ENCODE measurements around the gene RHEB. TPM values are rescaled to one million over a fixed set of nuclear protein-coding genes. Genes with fewer than 3 reads are reported as not detected.
A peak's percentile ranks its signal among the peaks of the same experiment; 100 is the strongest.

The RHEB gene
- total RNA-seq (2022) (135 and 151 TPM in 2 replicates), Bru-seq, nascent RNA (percentile 96 among the genes with signal in this experiment), BruChase-seq, experiment 1, labeled RNA remaining after a 6-hour chase (percentile 90 among the genes with signal in this experiment), BruChase-seq, experiment 2, labeled RNA remaining after a 2-hour chase (percentile 90 among the genes with signal in this experiment)
- long read RNA-seq, transcript RHEB-201 (8 exons, 2,075 nt), result major isoform, 477 of 494 reads
- long read RNA-seq, partial matches to known transcripts, result 1 of 494 reads
- long read RNA-seq, other reads (novel, unspliced or antisense), result 12 of 494 reads

GRCh38 chr7:151519765-151520418 lies at the start of gene RHEB:
Gene RHEB (minus strand): TSS chr7:151519895. CDS start chr7:151519511, 384 bp downstream.
- BruUV-seq (replicated peaks), result no TSS peak
- Mint-ChIP-seq H3K27me3 (ENCODE audit: insufficient read depth, unreplicated experiment) (no peaks in the 10 kb centered on the region), H3K4me1 (ENCODE audit: insufficient read depth, unreplicated experiment) (peaks cover 27% of the 10 kb centered on the region), H3K4me3 (ENCODE audit: unreplicated experiment) (peak within 1 kb of the TSS; percentile 89), H3K27ac (ENCODE audit: low read depth, unreplicated experiment) (peak within 1 kb of the TSS; percentile 96), H3K9me3 (ENCODE audit: unreplicated experiment) (no peaks in the 10 kb centered on the region), H3K36me3 (ENCODE audit: insufficient read depth, unreplicated experiment) (no peaks in the 10 kb centered on the region)
- intact Hi-C loops (cut with micrococcal nuclease), result loop anchor here (2.0 kb wide), 1 partner anchor 15 kb away; no protein-coding TSS in a partner anchor
- CTCF ChIA-PET, result interaction anchor here (0.6 to 1.2 kb wide), 6 partner anchors 16 to 1918 kb away, joined by 3 to 4 read pairs (median 3); no protein-coding TSS in a partner anchor
- peak; percentile 99 for DNase-seq (ENCODE audit: unreplicated experiment)
- no peak for TF ChIP-seq CTCF (IDR thresholded peaks at IDR 0.05; ENCODE audit: unreplicated experiment)
- POLR2A ChIA-PET, result interaction anchor here (0.6 to 7.9 kb wide), 17 partner anchors 15 to 278 kb away, joined by 3 to 141 read pairs (median 4); no protein-coding TSS in a partner anchor

GRCh38 chr7:151566897-151567320 lies 47.2 kb upstream of the RHEB start:
- CTCF ChIA-PET, result interaction anchor here (8.9 kb wide), 1 partner anchor 193 kb away, joined by 67 read pairs; no protein-coding TSS in a partner anchor

GRCh38 chr7:151565541-151565940 lies 45.8 kb upstream of the RHEB start:
- Mint-ChIP-seq H3K36me3 (ENCODE audit: insufficient read depth, unreplicated experiment) (peaks cover 99% of the 10 kb centered on the region), H3K27ac (ENCODE audit: low read depth, unreplicated experiment) (no peak overlapping the region), H3K27me3 (ENCODE audit: insufficient read depth, unreplicated experiment) (no peaks in the 10 kb centered on the region), H3K9me3 (ENCODE audit: unreplicated experiment) (no peaks in the 10 kb centered on the region), H3K4me3 (ENCODE audit: unreplicated experiment) (no peak overlapping the region), H3K4me1 (ENCODE audit: insufficient read depth, unreplicated experiment) (peaks cover 4% of the 10 kb centered on the region)
- ChIA-PET CTCF (no interaction called here), POLR2A (interaction anchor here (0.9 kb wide), 1 partner anchor 68 kb away, joined by 4 read pairs; no protein-coding TSS in a partner anchor)
- TF ChIP-seq CTCF (IDR thresholded peaks at IDR 0.05; ENCODE audit: unreplicated experiment), result no peak
- intact Hi-C loops (cut with micrococcal nuclease), result no loop called here
- no TSS peak for BruUV-seq (replicated peaks)
- DNase-seq (ENCODE audit: unreplicated experiment), result peak; percentile 25

More at GRCh38 chr7:151566897-151567320, 47.2 kb upstream of the RHEB start:
- Mint-ChIP-seq H3K27ac (ENCODE audit: low read depth, unreplicated experiment) (no peak overlapping the region), H3K4me3 (ENCODE audit: unreplicated experiment) (no peak overlapping the region), H3K27me3 (ENCODE audit: insufficient read depth, unreplicated experiment) (no peaks in the 10 kb centered on the region), H3K4me1 (ENCODE audit: insufficient read depth, unreplicated experiment) (peaks cover 4% of the 10 kb centered on the region), H3K36me3 (ENCODE audit: insufficient read depth, unreplicated experiment) (peaks cover 98% of the 10 kb centered on the region), H3K9me3 (ENCODE audit: unreplicated experiment) (no peaks in the 10 kb centered on the region)
- no TSS peak for BruUV-seq (replicated peaks)
- peak; percentile 28 for DNase-seq (ENCODE audit: unreplicated experiment)
- TF ChIP-seq CTCF (IDR thresholded peaks at IDR 0.05; ENCODE audit: unreplicated experiment), result no peak
- intact Hi-C loops (cut with micrococcal nuclease), result no loop called here
- POLR2A ChIA-PET, result interaction anchor here (0.7 kb wide), 1 partner anchor 14 kb away, joined by 3 read pairs; no protein-coding TSS in a partner anchor

GRCh38 chr7:151560243-151560642 lies 40.5 kb upstream of the RHEB start:
- no peak for TF ChIP-seq CTCF (IDR thresholded peaks at IDR 0.05; ENCODE audit: unreplicated experiment)
- POLR2A ChIA-PET, result no interaction called here
- no TSS peak for BruUV-seq (replicated peaks)
- DNase-seq (ENCODE audit: unreplicated experiment), result no peak
- peaks cover 100% of the 10 kb centered on the region for H3K36me3 Mint-ChIP-seq (ENCODE audit: insufficient read depth, unreplicated experiment)
- H3K9me3 Mint-ChIP-seq (ENCODE audit: unreplicated experiment), result no peaks in the 10 kb centered on the region
- no peak overlapping the region for H3K27ac Mint-ChIP-seq (ENCODE audit: low read depth, unreplicated experiment)
- CTCF ChIA-PET, result no interaction called here
- H3K4me1 Mint-ChIP-seq (ENCODE audit: insufficient read depth, unreplicated experiment), result peaks cover 4% of the 10 kb centered on the region
- H3K27me3 Mint-ChIP-seq (ENCODE audit: insufficient read depth, unreplicated experiment), result no peaks in the 10 kb centered on the region
- intact Hi-C loops (cut with micrococcal nuclease), result no loop called here
- no peak overlapping the region for H3K4me3 Mint-ChIP-seq (ENCODE audit: unreplicated experiment)
